Stimulated activated CD4-positive, alpha-beta T cell treated with anti-CD3 and anti-CD28 coated beads, Interleukin-4, amount 100 ng/mL, for 24 hours (primary cell): Measurements from ENCODE around the gene PKP3.
A peak's percentile ranks its signal among the peaks of the same experiment; 100 is the strongest.
"Not testable (repeated sequence)": the region's sequence is repeated elsewhere in the genome, so short reads cannot be mapped to it uniquely, and the experiment has no call there.

Source experiments
- DNase-seq: peaks from one replicate; pipeline ENCODE4 v3.0.0-alpha.2; 2020

Gene PKP3, protein sequence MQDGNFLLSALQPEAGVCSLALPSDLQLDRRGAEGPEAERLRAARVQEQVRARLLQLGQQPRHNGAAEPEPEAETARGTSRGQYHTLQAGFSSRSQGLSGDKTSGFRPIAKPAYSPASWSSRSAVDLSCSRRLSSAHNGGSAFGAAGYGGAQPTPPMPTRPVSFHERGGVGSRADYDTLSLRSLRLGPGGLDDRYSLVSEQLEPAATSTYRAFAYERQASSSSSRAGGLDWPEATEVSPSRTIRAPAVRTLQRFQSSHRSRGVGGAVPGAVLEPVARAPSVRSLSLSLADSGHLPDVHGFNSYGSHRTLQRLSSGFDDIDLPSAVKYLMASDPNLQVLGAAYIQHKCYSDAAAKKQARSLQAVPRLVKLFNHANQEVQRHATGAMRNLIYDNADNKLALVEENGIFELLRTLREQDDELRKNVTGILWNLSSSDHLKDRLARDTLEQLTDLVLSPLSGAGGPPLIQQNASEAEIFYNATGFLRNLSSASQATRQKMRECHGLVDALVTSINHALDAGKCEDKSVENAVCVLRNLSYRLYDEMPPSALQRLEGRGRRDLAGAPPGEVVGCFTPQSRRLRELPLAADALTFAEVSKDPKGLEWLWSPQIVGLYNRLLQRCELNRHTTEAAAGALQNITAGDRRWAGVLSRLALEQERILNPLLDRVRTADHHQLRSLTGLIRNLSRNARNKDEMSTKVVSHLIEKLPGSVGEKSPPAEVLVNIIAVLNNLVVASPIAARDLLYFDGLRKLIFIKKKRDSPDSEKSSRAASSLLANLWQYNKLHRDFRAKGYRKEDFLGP

DNA sequence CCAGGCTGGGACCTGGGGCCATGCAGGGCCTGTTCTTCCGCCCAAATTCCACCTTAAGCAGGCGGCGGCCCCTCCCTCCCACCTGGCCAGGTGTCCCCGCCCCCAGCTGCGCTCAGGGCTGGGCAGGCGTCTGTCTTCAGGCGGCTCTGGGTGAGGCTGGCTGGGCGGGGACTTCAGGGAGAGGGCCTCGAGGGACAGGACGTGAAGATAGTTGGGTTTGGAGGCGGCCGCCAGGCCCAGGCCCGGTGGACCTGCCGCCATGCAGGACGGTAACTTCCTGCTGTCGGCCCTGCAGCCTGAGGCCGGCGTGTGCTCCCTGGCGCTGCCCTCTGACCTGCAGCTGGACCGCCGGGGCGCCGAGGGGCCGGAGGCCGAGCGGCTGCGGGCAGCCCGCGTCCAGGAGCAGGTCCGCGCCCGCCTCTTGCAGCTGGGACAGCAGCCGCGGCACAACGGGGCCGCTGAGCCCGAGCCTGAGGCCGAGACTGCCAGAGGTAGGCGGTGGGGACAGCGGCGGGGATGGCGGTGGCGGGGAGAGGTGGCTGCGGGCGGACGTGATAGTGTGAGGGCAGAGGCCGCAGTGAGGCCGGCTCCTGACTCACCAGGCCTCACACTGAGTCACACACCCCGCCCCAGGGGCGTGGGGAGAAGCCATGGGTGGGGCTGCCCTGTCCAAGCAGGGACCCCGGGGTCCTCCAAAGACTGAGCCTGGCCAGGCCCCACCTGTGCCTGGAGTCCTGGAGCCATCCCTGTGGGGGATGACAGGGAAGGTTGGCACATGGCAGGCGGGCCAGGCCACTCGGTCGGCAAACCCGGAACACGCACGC, at the start of gene PKP3:
TSS of gene PKP3 (plus strand) at position 176 of the 824 bp plus-strand sequence. CDS start at position 260, 84 bp downstream.
- no peak for DNase-seq

DNA sequence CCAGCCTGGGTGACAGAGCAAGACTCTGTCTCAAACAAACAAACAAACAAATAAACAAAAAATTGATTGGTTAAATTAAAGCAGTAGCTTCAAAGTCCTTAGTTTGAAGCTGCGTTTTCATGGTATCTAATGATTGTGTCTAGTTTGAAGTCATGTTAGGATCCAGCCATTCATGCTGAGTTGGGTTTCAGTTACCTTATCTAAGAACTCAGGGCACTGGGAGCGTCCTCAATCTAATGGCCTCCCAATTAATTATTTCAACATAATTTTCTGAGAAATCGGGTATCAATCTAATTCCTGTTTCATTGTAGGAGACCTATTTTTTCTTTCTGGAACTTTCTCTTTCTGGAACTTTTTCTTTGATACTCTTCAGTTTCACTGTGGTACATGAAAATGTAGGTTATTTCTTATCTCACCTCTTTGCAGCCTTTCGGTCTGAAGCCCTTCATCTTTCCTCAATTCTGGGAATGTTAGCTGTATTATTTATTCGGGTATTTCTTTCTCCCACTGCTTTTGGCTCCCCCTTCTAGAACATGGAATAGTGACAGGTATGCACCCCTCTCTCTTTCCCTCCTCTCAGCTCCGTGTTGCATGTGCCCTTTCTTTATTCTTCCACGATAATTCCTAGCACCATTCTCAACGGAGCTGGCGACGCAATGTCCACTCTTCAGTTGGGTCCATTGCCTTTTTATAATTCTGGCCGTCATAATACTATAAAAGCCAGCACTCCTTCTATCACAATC, 49.0 kb upstream of the PKP3 start:
- DNase-seq: no peak

DNA sequence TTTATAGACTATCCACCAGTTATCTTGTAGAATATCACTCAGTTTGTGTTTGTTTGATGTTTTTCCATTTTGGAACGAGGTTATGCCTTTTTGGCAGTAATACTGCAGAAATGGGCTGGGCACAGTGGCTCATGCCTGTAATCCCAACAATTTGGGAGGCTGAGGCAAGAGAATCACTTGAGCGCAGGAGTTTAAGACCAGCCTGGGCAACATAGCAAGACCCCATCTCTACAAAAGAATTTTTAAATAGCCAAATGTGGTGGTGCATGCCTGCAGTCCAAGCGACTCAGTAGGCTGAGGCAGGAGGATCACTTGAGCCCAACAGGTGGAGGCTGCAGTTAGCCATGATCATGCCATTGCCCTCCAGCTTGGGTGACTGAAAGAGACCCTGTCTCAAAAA, 47.5 kb upstream of the PKP3 start:
- no peak for DNase-seq

DNA sequence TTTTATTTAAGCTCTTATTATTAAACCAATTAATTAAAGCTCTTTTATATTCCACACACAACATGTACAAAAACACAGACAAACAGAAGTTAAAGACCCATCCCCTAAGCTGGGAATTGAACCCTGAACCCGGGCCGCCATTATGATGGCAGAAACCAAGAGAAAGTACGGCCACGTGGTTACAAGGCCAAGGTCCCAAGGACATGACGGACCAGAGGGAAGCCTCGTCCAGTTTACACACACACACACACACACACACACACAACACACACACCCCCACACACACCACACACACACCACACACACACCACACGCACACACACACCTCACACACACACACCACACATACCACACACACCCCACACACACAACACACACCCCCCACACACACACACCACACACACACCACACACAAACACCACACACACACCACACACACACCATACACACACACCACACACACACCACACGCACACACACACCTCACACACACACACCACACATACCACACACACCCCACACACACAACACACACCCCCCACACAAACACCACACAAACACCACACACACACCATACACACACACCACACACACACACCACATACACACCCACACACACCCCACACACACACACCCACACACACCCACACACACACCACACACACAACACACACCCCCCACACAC, 44.6 kb upstream of the PKP3 start:
- not testable (repeated sequence) for DNase-seq

DNA sequence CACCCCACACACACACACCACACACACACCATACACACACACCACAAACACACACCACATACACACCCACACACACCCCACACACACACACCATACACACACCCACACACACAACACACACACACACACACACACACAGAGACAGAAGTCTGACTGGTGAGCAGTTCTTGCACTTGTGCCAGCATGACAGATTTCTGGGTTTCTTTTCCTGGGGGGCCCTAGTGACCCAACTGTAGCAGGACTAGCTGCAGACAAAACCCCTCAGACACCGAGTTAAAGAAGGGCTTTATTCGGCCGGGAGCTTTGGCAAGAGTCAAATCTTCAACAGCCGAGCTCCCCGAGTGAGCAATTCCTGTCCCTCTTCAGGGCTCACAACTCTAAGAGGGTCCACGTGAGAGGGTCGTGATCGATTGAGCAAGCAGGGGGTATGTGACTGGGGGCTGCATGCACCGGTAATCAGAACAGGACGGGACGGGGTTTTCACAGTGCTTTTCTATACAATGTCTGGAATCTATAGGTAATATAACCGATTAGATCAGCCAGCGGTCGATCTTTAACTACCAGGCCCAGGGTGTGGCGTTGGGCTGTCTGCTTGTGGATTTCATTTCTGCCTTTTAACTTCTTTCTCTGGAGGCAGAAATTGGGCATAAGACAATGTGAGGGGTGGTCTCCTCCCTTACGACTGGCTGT, 43.8 kb upstream of the PKP3 start:
- not testable (repeated sequence) for DNase-seq

DNA sequence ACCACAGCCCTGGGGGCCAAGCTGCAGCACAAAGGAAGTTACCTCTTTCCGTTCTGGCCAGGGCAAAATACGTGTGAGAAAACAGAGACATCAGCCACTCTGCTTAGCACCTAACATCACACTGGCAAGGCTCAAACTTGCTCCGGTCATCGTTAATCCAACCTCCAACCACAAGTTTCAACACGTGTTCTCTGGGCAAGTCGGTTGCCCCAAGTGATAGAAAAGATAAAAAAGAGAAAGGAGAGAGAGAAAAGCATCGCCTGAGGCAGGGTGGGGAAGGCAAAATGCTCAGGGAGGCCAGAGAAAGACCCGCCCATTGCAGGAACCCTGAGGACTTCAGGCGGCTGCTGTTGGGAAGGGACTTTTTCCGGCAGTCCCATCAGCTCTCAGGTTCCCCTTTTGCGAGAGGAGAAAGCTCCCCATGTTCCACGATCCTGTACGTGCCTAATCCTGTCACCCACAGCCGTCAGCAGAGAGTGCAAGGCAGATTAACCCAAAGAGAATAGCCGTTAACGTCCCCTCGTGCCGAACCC, 43.2 kb upstream of the PKP3 start:
- DNase-seq: no peak

DNA sequence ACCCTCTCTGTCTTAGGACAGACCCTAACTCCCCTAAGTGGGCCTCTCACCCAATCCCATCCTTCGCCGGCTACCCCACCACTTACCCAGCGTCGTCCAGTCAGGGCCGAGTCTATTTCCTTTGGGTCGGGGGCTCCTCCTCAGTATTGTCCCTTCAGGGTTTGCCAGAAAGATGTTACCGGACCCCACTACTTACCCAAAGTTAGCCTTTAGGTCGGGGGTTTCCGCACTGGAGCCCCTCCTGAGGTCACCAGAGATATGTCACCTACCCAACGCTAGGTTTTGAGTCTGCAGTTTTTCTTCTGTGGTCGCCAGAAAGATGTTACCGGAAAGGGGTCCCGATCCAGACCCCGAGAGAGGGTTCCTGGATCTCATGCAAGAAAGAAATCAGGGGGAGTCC, 42.6 kb upstream of the PKP3 start:
- DNase-seq: no peak

DNA sequence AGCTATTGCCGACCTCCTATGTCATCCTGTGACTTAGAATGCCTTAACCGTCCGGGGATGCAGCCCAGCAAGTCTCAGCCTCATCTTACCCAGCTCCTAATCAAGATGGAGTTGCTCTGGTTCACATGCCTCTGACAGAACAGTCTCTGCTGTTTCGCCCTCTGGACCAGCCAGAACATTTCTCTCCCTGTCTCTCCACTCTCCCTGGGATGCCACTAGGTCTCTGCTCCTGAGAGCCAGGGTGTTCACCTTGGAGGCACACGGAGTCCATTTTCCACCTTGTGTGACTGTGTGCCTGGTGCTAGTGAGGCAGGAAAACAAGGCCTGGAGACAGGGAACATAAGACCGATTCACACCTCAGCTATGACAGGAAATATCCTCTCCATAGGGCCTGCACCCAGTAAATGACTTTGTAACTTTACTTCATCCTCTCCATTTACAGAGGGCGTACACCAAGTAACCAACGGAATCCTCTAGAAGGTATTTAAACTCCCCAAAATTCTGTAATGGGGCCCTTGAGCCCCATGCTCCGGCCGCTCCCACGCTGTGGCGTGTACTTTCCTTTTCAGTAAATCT, 41.5 kb upstream of the PKP3 start:
- DNase-seq: no peak

DNA sequence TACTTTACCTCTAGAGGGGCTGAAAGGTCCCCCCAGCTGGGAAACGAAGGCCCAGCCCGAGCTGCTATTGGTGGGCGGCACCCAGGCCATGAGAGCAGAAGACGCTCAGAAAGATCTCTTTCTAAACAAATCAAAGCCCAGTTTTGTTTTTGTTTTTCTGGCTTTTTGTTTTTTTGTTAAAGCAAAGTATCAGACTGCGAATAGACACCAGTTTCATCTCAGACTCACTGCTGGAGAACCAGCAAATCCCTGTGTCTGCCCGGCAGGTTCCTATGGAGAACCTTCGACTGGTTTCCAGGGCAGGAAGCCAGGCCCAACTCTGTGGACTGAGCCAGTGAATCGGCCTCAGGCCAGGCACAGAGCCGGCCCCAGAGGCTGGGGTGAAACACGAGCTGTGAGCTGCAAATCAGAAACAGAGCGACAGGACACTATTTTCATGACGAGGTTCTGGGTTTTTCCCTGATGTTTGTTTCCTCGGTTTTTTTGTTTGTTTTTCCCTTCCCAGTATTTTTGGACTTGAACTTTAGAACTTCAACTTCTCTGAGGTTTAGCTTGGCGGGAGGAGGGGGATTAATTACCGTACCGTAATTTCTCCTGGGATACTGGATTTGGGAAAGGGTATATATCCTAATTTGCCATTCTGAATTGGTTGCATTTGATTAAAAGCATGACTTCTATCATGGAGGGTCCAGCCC, 40.7 kb upstream of the PKP3 start:
- DNase-seq: no peak

DNA sequence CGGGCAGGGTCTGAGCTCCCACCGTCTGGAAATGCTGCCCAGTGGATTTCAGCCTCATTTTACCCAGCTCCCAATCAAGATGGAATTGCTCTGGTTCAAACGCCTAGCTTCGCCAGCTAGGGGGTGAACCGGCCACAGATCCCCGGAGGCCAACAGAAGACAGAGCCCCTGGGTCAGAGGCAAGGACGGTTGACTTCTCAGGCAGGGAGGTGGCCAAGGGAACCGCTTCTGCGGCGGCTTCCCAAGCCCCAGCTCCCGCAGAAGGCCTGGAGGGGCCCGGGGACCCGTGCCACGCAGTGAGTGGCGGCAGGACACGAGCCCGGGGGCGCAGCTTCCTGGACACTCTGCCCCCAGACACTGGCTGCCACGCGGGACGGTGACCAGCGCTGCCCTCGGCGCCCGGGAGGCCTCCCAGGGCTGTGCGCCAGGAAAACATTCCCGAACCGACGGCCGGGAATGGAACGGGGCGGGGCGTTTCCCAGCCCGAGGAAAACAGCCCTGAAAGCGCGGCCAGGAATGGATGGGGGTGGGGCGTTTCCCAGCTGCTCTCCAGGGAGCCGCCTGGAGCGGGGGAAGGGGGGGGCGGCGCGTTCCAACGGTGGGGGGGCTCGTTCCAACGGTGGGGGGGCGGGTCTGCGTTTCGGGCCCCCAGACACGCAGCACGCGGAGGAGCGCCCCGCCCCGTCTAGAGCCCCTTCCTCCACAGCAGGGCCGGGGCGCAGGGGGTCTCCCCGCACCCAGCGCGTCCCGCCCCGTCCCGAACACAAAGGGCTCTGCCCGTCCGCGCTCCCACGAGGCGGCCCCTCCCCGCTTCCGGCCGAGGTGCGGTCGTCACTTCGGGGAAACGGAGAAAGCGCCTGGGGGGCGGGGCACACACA, 38.2 kb upstream of the PKP3 start:
- DNase-seq: peak; percentile 88

DNA sequence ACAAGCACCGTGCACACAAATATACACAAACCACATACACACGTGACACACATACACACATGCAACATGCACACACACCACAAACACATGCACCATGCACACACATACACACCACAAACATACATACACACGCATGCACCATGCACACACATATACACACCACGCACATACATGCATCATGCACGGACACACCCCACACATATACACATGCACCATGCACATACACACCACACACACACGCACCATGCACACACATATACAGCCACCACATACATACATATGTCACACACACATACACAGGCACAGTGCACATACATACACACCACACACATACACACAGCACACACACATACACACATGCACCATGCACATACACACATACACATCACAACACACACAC, 37.4 kb upstream of the PKP3 start:
- DNase-seq: no peak

DNA sequence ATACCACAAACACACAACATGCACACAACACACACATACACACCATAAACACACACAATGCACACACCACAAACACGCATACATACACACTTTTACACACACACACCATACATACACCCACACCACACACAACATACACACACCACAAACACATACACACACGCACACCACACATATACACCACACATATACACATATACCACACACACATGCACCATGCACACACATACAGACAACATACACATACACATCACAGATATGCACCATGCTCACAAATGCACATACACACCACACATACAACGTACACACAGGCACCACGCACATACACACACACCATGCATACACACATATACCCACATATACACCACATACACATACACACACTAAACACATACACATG, 36.4 kb upstream of the PKP3 start:
- DNase-seq: no peak

DNA sequence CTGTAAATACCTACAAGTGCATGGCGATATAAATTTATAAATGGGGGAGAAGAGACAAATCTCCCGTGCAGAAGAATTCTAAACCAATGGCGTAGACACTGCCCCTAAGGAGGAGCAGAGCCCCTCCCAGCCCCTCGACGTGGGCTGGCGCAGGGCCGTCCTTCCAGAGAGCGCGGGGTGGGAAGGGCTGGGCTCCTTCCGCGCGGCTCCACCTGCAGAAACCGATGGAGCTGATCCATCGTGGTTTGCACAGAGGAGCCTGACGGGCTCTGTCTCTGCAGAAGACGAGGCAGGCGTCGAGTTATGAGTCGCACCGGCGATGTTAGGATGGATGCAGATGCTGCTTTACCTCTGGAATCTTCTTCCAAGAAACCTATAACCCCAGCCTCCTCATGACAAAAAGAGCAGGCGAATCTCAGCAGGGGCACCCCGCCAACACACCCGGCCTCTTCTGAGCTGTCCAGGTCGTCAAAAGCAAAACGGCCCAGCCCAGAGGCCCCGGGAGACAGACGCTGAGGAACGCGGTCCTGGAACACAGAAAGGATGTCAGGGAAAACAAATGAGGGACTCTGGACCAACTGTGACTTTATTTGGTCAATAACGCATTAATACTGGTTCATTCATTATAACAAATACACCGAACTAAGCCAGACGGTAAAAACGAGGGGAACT, 35.7 kb upstream of the PKP3 start:
- no peak for DNase-seq

DNA sequence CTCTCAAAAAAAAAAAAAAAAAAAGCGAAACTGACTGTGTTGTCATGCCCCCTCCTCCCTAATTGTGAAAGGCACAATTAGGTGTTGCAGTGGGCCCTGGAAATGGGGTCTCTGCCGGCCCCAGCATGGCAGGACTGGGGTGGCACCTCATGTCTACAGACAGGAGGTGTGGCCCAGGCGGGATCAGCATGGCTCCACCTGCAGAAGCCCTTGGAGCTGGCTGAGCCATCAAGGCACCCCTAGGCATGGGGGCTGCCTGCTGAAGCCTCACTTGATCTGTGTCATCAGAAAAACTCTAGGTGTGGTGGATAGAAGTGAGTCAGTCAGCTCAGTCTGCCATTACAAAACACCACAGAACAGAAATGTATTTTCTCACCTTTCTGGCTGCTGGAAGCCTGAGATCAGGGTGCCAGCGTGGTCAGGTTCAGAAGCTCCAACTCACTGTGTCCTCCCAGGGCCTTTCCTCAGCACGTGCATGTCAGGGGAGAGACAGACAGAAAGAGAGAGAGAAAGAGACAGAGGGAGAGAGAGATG, 34.8 kb upstream of the PKP3 start:
- DNase-seq: peak; percentile 24

DNA sequence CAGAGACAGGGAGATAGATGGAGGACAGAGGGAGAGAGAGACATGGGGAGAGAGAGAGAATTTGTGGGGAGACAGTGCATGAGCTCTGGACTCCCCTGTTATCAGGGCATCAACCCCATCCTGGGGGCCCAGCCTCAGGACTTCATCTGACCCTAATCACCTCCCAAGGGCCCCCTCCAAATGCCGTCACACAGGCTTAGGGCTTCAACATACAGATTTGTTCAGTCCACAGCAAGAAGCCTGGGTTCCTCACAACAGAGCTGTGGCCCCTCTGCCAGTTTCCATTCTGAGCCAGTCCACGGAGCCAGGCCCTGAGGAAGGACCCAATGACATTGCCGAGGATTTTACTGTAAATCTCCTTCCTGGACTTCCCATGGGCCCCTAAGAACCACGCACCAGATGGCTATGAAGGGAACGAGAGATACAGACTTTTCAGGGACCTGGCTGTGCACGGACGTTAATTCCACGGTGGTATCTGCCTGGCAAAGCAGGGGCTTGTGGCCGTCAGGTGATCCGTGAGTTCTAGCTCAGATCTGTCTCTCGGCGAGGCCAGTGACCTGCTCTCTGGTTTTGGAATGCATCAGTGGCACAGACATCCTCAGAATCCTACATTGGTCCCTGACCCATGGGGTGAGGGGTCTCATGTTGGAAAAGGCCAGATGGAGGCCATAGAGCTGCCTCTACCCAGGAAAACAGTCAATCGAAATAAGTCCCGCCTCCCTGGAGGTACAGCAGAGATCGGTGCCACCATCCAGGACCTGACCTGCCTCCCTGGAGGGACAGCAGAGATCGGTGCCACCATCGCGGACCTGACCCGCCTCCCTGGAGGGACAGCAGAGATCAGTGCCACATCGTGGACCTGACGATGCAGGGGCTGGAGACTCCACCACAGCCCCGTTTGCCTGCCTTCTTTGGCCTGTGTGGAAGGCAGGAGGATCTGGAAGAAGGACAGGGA, 33.4 kb upstream of the PKP3 start:
- DNase-seq: no peak

DNA sequence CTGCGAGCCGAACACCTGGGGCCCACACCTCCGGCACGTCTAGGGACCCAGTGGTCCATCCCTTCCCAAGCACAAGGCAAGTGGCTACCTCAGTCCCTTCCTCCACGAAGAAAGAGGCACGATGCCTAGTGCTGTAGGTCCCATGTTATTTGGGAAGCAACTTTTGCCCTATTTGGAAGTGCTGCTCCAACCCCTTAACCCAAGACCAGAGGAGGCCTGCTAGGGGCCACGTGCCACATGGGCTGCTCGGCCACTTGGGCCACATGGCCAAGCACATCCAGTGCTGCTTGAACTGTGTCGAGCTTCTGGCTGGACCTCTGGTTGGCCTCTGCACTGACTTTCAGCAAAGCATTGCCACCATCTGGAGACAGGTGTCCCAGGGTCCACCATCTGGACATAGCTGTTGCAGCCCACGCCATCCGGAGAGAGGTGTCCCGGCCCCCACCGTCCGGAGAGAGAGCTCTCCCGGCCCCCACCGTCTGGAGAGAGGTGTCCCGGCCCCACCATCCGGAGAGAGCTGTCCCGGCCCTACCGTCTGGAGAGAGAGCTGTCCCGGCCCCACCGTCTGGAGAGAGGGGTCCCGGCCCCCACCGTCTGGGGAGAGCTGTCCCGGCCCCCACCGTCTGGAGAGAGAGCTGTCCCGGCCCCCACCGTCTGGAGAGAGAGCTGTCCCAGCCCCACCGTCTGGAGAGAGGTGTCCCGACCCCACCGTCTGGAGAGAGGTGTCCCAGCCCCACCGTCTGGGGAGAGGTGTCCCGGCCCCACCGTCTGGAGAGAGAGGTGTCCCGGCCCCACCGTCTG, 31.2 kb upstream of the PKP3 start:
- DNase-seq: no peak
